ENCODE data around the gene PIP5K1B. TPM values are rescaled to one million over a fixed set of nuclear protein-coding genes. Genes with fewer than 3 reads are reported as not detected.

The PIP5K1B gene
- total RNA-seq, 4 donors from 2014 or later = 0.29 to 8.2 (median 4.1) TPM

DNA sequence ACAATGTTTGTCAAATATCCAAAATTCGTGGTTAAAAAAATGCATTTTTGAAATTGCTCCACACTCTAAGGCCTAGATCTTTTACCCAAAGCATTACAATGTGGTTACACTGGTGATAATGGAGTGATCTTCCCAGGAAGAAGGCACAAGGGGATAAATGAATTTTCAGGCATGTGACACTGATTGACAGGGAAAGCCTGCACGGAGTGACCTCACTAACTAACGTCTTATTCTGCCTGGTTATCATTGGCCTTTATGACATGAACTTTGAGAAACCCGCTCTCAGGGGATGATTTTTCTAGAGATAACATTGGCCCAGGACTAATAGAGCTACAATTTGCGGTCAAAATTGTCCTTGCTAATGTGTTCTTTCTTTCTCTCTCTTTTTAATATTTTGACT lies 171.2 kb downstream of the PIP5K1B start:
- intact Hi-C loops (cut with DNase I; ENCODE audit: low total_unique reads) = no loop called here
- Histone ChIP-seq H3K4me3 (no peak overlapping the region), H3K27ac (no peak overlapping the region), H3K36me3 (no peaks in the 10 kb centered on the region), H3K9me3 (no peaks in the 10 kb centered on the region), H3K4me1 (no peaks in the 10 kb centered on the region), H3K27me3 (no peaks in the 10 kb centered on the region)
- DNase-seq = no peak
- TF ChIP-seq POLR2A (IDR thresholded peaks at IDR 0.05) = no peak
- TF ChIP-seq, protein P1, sequence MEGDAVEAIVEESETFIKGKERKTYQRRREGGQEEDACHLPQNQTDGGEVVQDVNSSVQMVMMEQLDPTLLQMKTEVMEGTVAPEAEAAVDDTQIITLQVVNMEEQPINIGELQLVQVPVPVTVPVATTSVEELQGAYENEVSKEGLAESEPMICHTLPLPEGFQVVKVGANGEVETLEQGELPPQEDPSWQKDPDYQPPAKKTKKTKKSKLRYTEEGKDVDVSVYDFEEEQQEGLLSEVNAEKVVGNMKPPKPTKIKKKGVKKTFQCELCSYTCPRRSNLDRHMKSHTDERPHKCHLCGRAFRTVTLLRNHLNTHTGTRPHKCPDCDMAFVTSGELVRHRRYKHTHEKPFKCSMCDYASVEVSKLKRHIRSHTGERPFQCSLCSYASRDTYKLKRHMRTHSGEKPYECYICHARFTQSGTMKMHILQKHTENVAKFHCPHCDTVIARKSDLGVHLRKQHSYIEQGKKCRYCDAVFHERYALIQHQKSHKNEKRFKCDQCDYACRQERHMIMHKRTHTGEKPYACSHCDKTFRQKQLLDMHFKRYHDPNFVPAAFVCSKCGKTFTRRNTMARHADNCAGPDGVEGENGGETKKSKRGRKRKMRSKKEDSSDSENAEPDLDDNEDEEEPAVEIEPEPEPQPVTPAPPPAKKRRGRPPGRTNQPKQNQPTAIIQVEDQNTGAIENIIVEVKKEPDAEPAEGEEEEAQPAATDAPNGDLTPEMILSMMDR (IDR thresholded peaks at IDR 0.05) = no peak

DNA sequence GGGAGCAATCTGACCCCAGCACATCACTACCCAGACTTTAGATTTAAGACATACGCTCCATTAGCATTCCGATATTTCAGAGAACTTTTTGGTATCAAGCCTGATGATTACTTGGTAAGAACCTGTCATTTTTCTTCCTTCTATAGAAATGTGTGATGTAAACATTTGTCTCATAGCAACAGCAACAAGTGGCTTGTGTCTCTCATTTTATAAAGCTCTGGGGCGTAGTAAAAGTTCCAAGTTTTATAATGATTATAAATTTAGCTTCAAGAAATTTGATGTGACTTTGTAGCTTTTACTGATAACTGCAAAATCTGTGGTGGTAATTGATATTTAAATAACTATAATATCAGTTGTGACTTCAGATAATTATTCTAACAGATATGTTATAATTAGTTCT lies 171.6 kb downstream of the PIP5K1B start:
- DNase-seq = no peak
- Histone ChIP-seq H3K36me3 (no peaks in the 10 kb centered on the region), H3K27ac (no peak overlapping the region), H3K27me3 (no peaks in the 10 kb centered on the region), H3K9me3 (no peaks in the 10 kb centered on the region), H3K4me3 (no peak overlapping the region), H3K4me1 (no peaks in the 10 kb centered on the region)
- TF ChIP-seq, protein P1 (IDR thresholded peaks at IDR 0.05) = no peak
- no peak for TF ChIP-seq POLR2A (IDR thresholded peaks at IDR 0.05)
- intact Hi-C loops (cut with DNase I; ENCODE audit: low total_unique reads) = no loop called here

DNA sequence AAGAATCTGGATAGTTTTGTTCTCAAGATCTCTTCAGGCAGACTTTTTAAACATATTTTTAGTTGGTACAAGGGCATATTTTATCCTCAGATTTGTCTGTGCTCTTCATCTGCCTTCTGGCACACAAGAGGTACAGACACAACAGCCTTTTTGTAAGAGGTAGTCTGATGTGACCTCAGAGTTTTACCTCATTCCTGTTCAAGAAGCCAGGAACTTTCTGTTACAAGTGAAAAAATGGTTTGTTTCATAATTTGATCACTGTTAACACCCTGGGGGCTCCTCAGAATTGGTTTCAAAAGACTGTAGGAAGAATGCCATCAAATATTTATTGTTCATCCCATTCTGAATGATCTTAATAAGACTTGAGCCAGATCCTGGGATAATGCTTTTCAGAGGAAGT lies 172.2 kb downstream of the PIP5K1B start:
- Histone ChIP-seq H3K27me3 (no peaks in the 10 kb centered on the region), H3K36me3 (no peaks in the 10 kb centered on the region), H3K4me1 (no peaks in the 10 kb centered on the region), H3K9me3 (no peaks in the 10 kb centered on the region), H3K27ac (no peak overlapping the region), H3K4me3 (no peak overlapping the region)
- no peak for DNase-seq
- intact Hi-C loops (cut with DNase I; ENCODE audit: low total_unique reads) = no loop called here
- TF ChIP-seq POLR2A (IDR thresholded peaks at IDR 0.05) = no peak
- TF ChIP-seq, protein P1 (IDR thresholded peaks at IDR 0.05) = no peak

DNA sequence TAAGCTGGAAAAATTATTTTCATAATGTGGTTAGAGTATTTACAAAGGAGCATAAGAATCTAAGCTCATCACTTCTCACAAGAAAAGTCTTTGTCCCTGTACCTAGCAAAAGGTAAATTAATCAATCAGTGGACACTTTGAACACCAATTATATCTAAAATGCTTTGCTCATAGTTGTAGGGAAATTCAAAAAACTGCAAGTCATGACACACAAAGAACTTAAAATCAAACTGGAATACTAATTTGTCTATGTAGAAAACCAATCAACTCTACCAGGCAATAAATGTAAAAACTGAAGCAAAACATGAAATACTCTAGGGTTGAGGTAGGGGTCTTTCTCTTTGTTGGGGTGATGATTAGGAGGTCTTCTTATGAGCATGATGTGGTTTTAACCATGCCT lies 173.4 kb downstream of the PIP5K1B start:
- no peaks in the 10 kb centered on the region for H3K36me3 ChIP-seq

GRCh38 chr9:68883224-68883623 lies 178.2 kb downstream of the PIP5K1B start:
- DNase-seq = no peak
- Histone ChIP-seq H3K4me1 (no peaks in the 10 kb centered on the region), H3K9me3 (no peaks in the 10 kb centered on the region), H3K4me3 (no peak overlapping the region), H3K27me3 (no peaks in the 10 kb centered on the region), H3K36me3 (no peaks in the 10 kb centered on the region), H3K27ac (no peak overlapping the region)
- intact Hi-C loops (cut with DNase I; ENCODE audit: low total_unique reads) = no loop called here
- TF ChIP-seq, protein P1 (IDR thresholded peaks at IDR 0.05) = no peak
- TF ChIP-seq POLR2A (IDR thresholded peaks at IDR 0.05) = no peak

More for the DNA sequence above, 173.4 kb downstream of the PIP5K1B start:
- intact Hi-C loops (cut with DNase I; ENCODE audit: low total_unique reads) = no loop called here
- Histone ChIP-seq H3K27me3 (no peaks in the 10 kb centered on the region), H3K27ac (no peak overlapping the region), H3K4me3 (no peak overlapping the region), H3K9me3 (no peaks in the 10 kb centered on the region), H3K4me1 (no peaks in the 10 kb centered on the region)
- no peak for DNase-seq
- TF ChIP-seq, protein P1 (IDR thresholded peaks at IDR 0.05) = no peak
- TF ChIP-seq POLR2A (IDR thresholded peaks at IDR 0.05) = no peak

Data from uterus (tissue), 4 donors.